MCF 10A (cell line): ENCODE data around the gene TMEM169. TPM values are rescaled to one million over a fixed set of nuclear protein-coding genes. Genes with fewer than 3 reads are reported as not detected.

Experiments used
- BruUV-seq: library from RNA; stranded (reverse); fragments of 400-500 nt; replicated peaks from 2 replicates; lab custom pipeline; 2021; lab: Mats Ljungman, UMichigan
- CTCF ChIA-PET: fragments of 300-600 bp; sonication (Branson Sonifier 250); formaldehyde crosslinking; extraction: SDS; loops from one replicate; lab custom pipeline; 2021; ENCODE audit warnings: antibody characterized with exemption, inconsistent platforms; lab: Yijun Ruan, JAX
- POLR2A ChIA-PET: fragments of 300-600, 350-650 bp; sonication (Branson Sonifier 250); formaldehyde crosslinking; extraction: SDS; loops from one replicate; lab custom pipeline; 2020; ENCODE audit warnings: antibody characterized with exemption, inconsistent platforms; lab: Yijun Ruan, JAX
- DNase-seq: peaks from one replicate; pipeline ENCODE4 v3.0.0-alpha.2; 2018; ENCODE audit not compliant: unreplicated experiment
- H3K27ac Mint-ChIP-seq: one replicate; pipeline ENCODE4 v1.8.0; 2022; ENCODE audit warnings: mild to moderate bottlenecking, low read depth, mixed read lengths; ENCODE audit not compliant: unreplicated experiment
- H3K27me3 Mint-ChIP-seq: one replicate; pipeline ENCODE4 v1.8.0; 2022; ENCODE audit warnings: mixed read lengths; ENCODE audit not compliant: insufficient read depth, unreplicated experiment
- H3K36me3 Mint-ChIP-seq: one replicate; pipeline ENCODE4 v1.8.0; 2022; ENCODE audit warnings: mild to moderate bottlenecking, moderate library complexity, mixed read lengths; ENCODE audit not compliant: insufficient read depth, unreplicated experiment
- H3K4me1 Mint-ChIP-seq: one replicate; pipeline ENCODE4 v1.8.0; 2022; ENCODE audit warnings: mixed read lengths; ENCODE audit not compliant: insufficient read depth, unreplicated experiment
- H3K4me3 Mint-ChIP-seq: one replicate; pipeline ENCODE4 v1.8.0; 2022; ENCODE audit warnings: mild to moderate bottlenecking, moderate library complexity, mixed read lengths; ENCODE audit not compliant: unreplicated experiment
- H3K9me3 Mint-ChIP-seq: one replicate; pipeline ENCODE4 v1.8.0; 2022; ENCODE audit warnings: mixed read lengths; ENCODE audit not compliant: unreplicated experiment
- intact Hi-C: fragments of 100-400 bp; cut with micrococcal nuclease; formaldehyde crosslinking; loops from 2 replicates; pipeline ENCODE4 v1.14.1; 2022
- total RNA-seq: library from RNA; stranded (reverse); gene quantifications from 2 replicates; pipeline ENCODE4 v1.2.3, GENCODE V29; 2022
- TF ChIP-seq, protein P1 (sequence below): fragments of 200-600 bp; IDR thresholded peaks from one replicate; pipeline ENCODE4 v1.8.0; 2022; ENCODE audit warnings: antibody characterized with exemption, mild to moderate bottlenecking; ENCODE audit not compliant: unreplicated experiment

TMEM169 gene
- total RNA-seq, 1 experiment from 2014 or later, result 0.35 TPM

GRCh38 chr2:216034065-216034464 lies 47.7 kb upstream of the TMEM169 start:
- H3K27me3 Mint-ChIP-seq, result no peaks in the 10 kb centered on the region
- peak; percentile 64 for DNase-seq
- H3K4me1 Mint-ChIP-seq, result peaks cover 15% of the 10 kb centered on the region
- H3K36me3 Mint-ChIP-seq, result no peaks in the 10 kb centered on the region
- no peak overlapping the region for H3K27ac Mint-ChIP-seq
- no peak overlapping the region for H3K4me3 Mint-ChIP-seq
- TF ChIP-seq, protein P1, sequence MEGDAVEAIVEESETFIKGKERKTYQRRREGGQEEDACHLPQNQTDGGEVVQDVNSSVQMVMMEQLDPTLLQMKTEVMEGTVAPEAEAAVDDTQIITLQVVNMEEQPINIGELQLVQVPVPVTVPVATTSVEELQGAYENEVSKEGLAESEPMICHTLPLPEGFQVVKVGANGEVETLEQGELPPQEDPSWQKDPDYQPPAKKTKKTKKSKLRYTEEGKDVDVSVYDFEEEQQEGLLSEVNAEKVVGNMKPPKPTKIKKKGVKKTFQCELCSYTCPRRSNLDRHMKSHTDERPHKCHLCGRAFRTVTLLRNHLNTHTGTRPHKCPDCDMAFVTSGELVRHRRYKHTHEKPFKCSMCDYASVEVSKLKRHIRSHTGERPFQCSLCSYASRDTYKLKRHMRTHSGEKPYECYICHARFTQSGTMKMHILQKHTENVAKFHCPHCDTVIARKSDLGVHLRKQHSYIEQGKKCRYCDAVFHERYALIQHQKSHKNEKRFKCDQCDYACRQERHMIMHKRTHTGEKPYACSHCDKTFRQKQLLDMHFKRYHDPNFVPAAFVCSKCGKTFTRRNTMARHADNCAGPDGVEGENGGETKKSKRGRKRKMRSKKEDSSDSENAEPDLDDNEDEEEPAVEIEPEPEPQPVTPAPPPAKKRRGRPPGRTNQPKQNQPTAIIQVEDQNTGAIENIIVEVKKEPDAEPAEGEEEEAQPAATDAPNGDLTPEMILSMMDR, result peak; percentile 74
- ChIA-PET POLR2A (interaction anchor here (0.6 to 0.7 kb wide), 2 partner anchors 17 to 38 kb away, joined by 3 read pairs; no protein-coding TSS in a partner anchor), CTCF (interaction anchor here (0.6 to 5.3 kb wide), 25 partner anchors 8 to 953 kb away, joined by 3 to 70 read pairs (median 6); no protein-coding TSS in a partner anchor)
- no peaks in the 10 kb centered on the region for H3K9me3 Mint-ChIP-seq
- BruUV-seq, result no TSS peak
- intact Hi-C loops, result loop anchor here (10.0 kb wide), 1 partner anchor 71 kb away; the partner anchor contains the start of gene XRCC5

DNA sequence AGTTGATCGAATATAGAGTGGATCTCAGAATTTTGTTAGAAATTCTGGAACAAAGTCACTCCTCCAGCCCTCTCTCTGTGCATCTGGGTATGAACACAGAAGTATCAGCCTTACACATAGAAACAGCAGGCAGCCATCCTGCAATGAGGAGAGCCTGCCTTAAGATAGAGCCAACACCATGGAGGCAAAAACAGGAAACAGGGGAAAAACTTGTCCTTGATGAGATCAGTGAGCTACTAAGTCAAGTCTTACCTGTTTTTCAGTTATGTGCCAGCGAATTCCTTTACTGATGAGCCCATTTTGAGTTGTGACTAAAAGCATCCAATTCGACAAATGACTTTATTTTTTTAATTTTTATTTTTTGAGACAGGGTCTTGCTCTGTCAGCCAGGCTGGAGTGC lies 41.8 kb upstream of the TMEM169 start:
- Mint-ChIP-seq H3K9me3 (no peaks in the 10 kb centered on the region), H3K36me3 (peaks cover 11% of the 10 kb centered on the region), H3K4me3 (no peak overlapping the region), H3K27ac (no peak overlapping the region), H3K27me3 (no peaks in the 10 kb centered on the region), H3K4me1 (no peaks in the 10 kb centered on the region)
- TF ChIP-seq, protein P1, result no peak
- DNase-seq, result no peak
- intact Hi-C loops, result loop anchor here (10.0 kb wide), 1 partner anchor 65 kb away; the partner anchor contains the start of gene XRCC5
- ChIA-PET POLR2A (interaction anchor here (1.0 kb wide), 1 partner anchor 69 kb away, joined by 4 read pairs; the partner anchor contains the start of gene XRCC5), CTCF (interaction anchor here (1.0 kb wide), 2 partner anchors 8 to 19 kb away, joined by 3 read pairs; no protein-coding TSS in a partner anchor)
- BruUV-seq, result no TSS peak

GRCh38 chr2:216041438-216041837 lies 40.3 kb upstream of the TMEM169 start:
- intact Hi-C loops, result no loop called here
- TF ChIP-seq, protein P1, result no peak
- peaks cover 11% of the 10 kb centered on the region for H3K36me3 Mint-ChIP-seq
- ChIA-PET CTCF (interaction anchor here (1.2 to 1.5 kb wide), 2 partner anchors 8 to 18 kb away, joined by 7 read pairs; no protein-coding TSS in a partner anchor), POLR2A (no interaction called here)
- H3K27me3 Mint-ChIP-seq, result no peaks in the 10 kb centered on the region
- H3K27ac Mint-ChIP-seq, result no peak overlapping the region
- no peaks in the 10 kb centered on the region for H3K4me1 Mint-ChIP-seq
- DNase-seq, result no peak
- H3K9me3 Mint-ChIP-seq, result no peaks in the 10 kb centered on the region
- H3K4me3 Mint-ChIP-seq, result no peak overlapping the region
- no TSS peak for BruUV-seq

- ChIA-PET CTCF (interaction anchor here (0.7 to 3.5 kb wide), 4 partner anchors 9 to 24 kb away, joined by 3 to 39 read pairs (median 3); no protein-coding TSS in a partner anchor), POLR2A (no interaction called here)
- TF ChIP-seq, protein P1, result no peak
- Mint-ChIP-seq H3K27me3 (no peaks in the 10 kb centered on the region), H3K9me3 (no peaks in the 10 kb centered on the region), H3K4me1 (no peaks in the 10 kb centered on the region), H3K4me3 (no peak overlapping the region), H3K36me3 (peaks cover 16% of the 10 kb centered on the region), H3K27ac (no peak overlapping the region)
- BruUV-seq, result no TSS peak
- DNase-seq, result no peak
- intact Hi-C loops, result no loop called here
Observed at GRCh38 chr2:216043949-216044348, 37.8 kb upstream of the TMEM169 start.
